Vagina (tissue), 2 donors: ENCODE results near the gene OSBP2. TPM values are rescaled to one million over a fixed set of nuclear protein-coding genes. Genes with fewer than 3 reads are reported as not detected.

Source experiments
- DNase-seq, 2 donors: peaks; one replicate each; pipeline ENCODE4 v3.0.0-alpha.2; 2017; ENCODE audit errors: extremely low spot score in 2 of 2
- H3K27ac ChIP-seq: fragments of 200-600 bp; sonication (generic); one replicate; pipeline ENCODE4 v1.5.1; 2019
- H3K27me3 ChIP-seq: fragments of 200-600 bp; sonication (generic); one replicate; pipeline ENCODE4 v1.5.1; 2019
- H3K36me3 ChIP-seq, 2 donors: fragments of 200-600 bp; sonication (generic); one replicate each; pipeline ENCODE4 v1.5.1; 2017 to 2019
- H3K4me1 ChIP-seq: fragments of 200-600 bp; sonication (generic); one replicate; pipeline ENCODE4 v1.5.1; 2019
- H3K4me3 ChIP-seq, 2 donors: fragments of 200-600 bp; sonication (generic); 1 replicate in 1 of 2; 2 replicates in 1 of 2; pipeline ENCODE4 v1.5.1; 2016 to 2019
- H3K9me3 ChIP-seq: fragments of 200-600 bp; sonication (generic); one replicate; pipeline ENCODE4 v1.5.1; 2019
- POLR2A ChIP-seq, 2 donors: fragments of 450-650 bp; IDR thresholded peaks; one replicate each; pipeline ENCODE4 v1.6.1; 2017; ENCODE audit warnings: antibody characterized with exemption in 2 of 2, mild to moderate bottlenecking in 2 of 2, moderate library complexity in 2 of 2
- POLR2AphosphoS5 ChIP-seq, 2 donors: sonication (generic); formaldehyde crosslinking; IDR thresholded peaks; one replicate each; pipeline ENCODE4 v1.9.0; 2017; ENCODE audit warnings: antibody characterized with exemption in 2 of 2, mild to moderate bottlenecking in 2 of 2, low read depth in 1 of 2; ENCODE audit not compliant: insufficient read depth in 1 of 2
- intact Hi-C: fragments of 100-400 bp; cut with DNase I; formaldehyde crosslinking; loops from one replicate; pipeline ENCODE4 v1.15.1; 2023
- total RNA-seq: library from RNA; depleted of rRNA; stranded (reverse); fragments of >200 nt; gene quantifications from one replicate; pipeline ENCODE4 v1.2.3, GENCODE V29; 2016
- TF ChIP-seq, protein P1 (sequence below), 3 experiments: fragments of 450-650 bp in 2 of 3; fragments of 200-600 bp in 1 of 3; sonication (generic) in 1 of 3; IDR thresholded peaks; one replicate each; pipeline ENCODE4 v1.5.1; 2017 to 2019; ENCODE audit warnings: antibody characterized with exemption in 3 of 3, mild to moderate bottlenecking in 2 of 3, moderate library complexity in 2 of 3

Gene OSBP2
- total RNA-seq, 1 donor from 2014 or later, result 3.7 TPM

DNA sequence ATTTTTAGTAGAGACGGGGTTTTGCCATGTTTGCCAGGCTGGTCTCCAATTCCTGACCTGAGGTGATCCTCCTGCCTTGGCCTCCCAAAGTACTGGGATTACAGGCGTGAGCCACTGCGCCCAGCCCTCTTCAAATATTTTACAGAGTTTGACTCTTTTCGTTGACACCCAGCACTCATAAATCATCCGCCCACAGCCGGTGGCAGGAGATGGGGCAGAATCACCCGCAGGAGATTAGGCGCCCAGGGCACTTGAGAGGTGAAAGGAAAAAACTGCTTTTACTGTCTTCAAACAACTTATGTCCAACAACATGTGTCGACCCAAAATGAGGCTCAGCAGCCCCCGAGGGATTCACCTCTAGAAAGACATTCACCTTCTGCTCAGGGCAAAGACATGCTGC is 56.9 kb downstream of the OSBP2 start:
- TF ChIP-seq POLR2A (IDR thresholded peaks at IDR 0.05) (no peak), POLR2AphosphoS5 (IDR thresholded peaks at IDR 0.05; ENCODE audit: insufficient read depth in 1 of 2, low read depth in 1 of 2) (no peak)
- TF ChIP-seq, protein P1, sequence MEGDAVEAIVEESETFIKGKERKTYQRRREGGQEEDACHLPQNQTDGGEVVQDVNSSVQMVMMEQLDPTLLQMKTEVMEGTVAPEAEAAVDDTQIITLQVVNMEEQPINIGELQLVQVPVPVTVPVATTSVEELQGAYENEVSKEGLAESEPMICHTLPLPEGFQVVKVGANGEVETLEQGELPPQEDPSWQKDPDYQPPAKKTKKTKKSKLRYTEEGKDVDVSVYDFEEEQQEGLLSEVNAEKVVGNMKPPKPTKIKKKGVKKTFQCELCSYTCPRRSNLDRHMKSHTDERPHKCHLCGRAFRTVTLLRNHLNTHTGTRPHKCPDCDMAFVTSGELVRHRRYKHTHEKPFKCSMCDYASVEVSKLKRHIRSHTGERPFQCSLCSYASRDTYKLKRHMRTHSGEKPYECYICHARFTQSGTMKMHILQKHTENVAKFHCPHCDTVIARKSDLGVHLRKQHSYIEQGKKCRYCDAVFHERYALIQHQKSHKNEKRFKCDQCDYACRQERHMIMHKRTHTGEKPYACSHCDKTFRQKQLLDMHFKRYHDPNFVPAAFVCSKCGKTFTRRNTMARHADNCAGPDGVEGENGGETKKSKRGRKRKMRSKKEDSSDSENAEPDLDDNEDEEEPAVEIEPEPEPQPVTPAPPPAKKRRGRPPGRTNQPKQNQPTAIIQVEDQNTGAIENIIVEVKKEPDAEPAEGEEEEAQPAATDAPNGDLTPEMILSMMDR (IDR thresholded peaks at IDR 0.05), result no peak
- no peak overlapping the region for H3K27ac ChIP-seq
- no peaks in the 10 kb centered on the region for H3K4me1 ChIP-seq
- DNase-seq, result no peak
- H3K4me3 ChIP-seq, result no peak overlapping the region
- H3K27me3 ChIP-seq, result no peaks in the 10 kb centered on the region
- H3K36me3 ChIP-seq, result no peaks in the 10 kb centered on the region
- H3K9me3 ChIP-seq, result no peaks in the 10 kb centered on the region
- intact Hi-C loops, result loop anchor here (10.0 kb wide), 1 partner anchor 117 kb away; the partner anchor contains the start of gene SLC35E4

DNA sequence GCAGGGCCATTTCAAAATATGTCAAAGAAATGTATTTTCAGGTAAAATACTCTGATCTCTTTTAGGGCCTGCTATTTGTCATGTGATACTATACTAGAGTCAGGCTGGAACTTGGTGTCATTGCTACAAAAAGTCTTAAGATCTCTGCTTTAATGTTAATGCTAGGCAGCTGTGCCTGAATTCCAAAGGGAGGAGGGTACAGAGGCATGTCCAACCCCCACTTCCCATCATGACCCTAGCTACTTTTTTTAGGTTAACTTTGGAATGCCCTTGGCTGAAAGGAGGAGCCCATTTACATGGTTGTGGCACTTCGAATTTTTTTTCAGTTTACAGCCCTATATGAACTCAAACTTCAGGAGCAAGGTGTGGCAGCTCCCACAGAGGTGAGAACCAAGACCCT is 58.1 kb downstream of the OSBP2 start:
- intact Hi-C loops, result loop anchor here (10.0 kb wide), 1 partner anchor 118 kb away; the partner anchor contains the start of gene SLC35E4
- H3K27ac ChIP-seq, result no peak overlapping the region
- TF ChIP-seq, protein P1 (IDR thresholded peaks at IDR 0.05), result no peak
- no peak for TF ChIP-seq POLR2A (IDR thresholded peaks at IDR 0.05)
- TF ChIP-seq POLR2AphosphoS5 (IDR thresholded peaks at IDR 0.05; ENCODE audit: insufficient read depth in 1 of 2, low read depth in 1 of 2), result no peak

DNA sequence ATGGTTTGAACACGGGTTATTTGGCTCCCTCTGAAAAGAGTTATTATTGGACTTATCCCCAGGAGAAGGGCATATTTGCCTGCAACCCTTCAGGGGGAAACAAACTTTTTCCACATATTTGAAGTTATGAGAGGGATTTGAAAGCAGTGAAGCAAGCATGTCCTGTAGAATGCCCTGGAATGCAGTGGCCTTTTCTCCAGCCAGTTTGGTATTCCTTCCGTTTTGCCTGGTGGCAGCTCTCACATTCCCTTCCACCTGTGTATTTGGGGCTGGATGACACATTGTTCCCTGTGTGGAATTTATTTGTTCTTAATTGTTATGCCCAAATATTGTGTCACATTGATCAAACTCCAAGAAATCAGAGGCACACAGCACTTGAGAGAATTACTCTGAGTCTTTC is 59.0 kb downstream of the OSBP2 start:
- intact Hi-C loops, result loop anchor here (10.0 kb wide), 1 partner anchor 119 kb away; the partner anchor contains the start of gene SLC35E4
- H3K36me3 ChIP-seq, result no peaks in the 10 kb centered on the region
- no peaks in the 10 kb centered on the region for H3K4me1 ChIP-seq
- no peak overlapping the region for H3K4me3 ChIP-seq
- no peak for DNase-seq
- TF ChIP-seq POLR2A (IDR thresholded peaks at IDR 0.05) (no peak), POLR2AphosphoS5 (IDR thresholded peaks at IDR 0.05; ENCODE audit: insufficient read depth in 1 of 2, low read depth in 1 of 2) (no peak)
- TF ChIP-seq, protein P1 (IDR thresholded peaks at IDR 0.05), result no peak
- H3K27ac ChIP-seq, result no peak overlapping the region
- H3K9me3 ChIP-seq, result no peaks in the 10 kb centered on the region
- no peaks in the 10 kb centered on the region for H3K27me3 ChIP-seq

More for the DNA sequence above, 58.1 kb downstream of the OSBP2 start:
- no peaks in the 10 kb centered on the region for H3K9me3 ChIP-seq
- H3K36me3 ChIP-seq, result no peaks in the 10 kb centered on the region
- no peak overlapping the region for H3K4me3 ChIP-seq
- no peak for DNase-seq
- H3K27me3 ChIP-seq, result no peaks in the 10 kb centered on the region
- no peaks in the 10 kb centered on the region for H3K4me1 ChIP-seq

DNA sequence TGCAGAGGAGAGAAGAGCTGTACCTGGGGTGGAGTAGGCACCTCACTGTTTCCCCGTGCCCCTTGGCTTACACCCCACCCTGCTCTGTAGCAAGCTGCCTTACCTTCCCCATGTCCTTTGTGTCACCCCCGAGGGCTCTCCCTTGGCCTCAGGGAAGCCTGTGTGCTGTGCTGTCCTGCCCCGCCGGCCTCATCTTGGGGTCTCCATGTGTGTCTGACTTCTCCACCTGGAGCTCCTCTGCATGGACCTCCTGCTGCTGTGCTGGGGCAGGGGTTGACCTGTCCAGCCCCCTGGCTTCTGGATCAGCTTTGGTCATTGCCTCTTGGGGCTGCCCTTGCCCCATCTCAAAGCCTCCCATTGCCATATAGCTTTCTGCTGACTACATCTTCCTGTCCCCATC is 59.8 kb downstream of the OSBP2 start:
- no peaks in the 10 kb centered on the region for H3K9me3 ChIP-seq
- no peak overlapping the region for H3K4me3 ChIP-seq
- H3K4me1 ChIP-seq, result no peaks in the 10 kb centered on the region
- DNase-seq, result no peak
- H3K27me3 ChIP-seq, result no peaks in the 10 kb centered on the region
- TF ChIP-seq, protein P1 (IDR thresholded peaks at IDR 0.05), result no peak
- TF ChIP-seq POLR2AphosphoS5 (IDR thresholded peaks at IDR 0.05; ENCODE audit: insufficient read depth in 1 of 2, low read depth in 1 of 2), result no peak
- no peak for TF ChIP-seq POLR2A (IDR thresholded peaks at IDR 0.05)
- H3K27ac ChIP-seq, result no peak overlapping the region
- no peaks in the 10 kb centered on the region for H3K36me3 ChIP-seq
- intact Hi-C loops, result loop anchor here (10.0 kb wide), 1 partner anchor 120 kb away; the partner anchor contains the start of gene SLC35E4

DNA sequence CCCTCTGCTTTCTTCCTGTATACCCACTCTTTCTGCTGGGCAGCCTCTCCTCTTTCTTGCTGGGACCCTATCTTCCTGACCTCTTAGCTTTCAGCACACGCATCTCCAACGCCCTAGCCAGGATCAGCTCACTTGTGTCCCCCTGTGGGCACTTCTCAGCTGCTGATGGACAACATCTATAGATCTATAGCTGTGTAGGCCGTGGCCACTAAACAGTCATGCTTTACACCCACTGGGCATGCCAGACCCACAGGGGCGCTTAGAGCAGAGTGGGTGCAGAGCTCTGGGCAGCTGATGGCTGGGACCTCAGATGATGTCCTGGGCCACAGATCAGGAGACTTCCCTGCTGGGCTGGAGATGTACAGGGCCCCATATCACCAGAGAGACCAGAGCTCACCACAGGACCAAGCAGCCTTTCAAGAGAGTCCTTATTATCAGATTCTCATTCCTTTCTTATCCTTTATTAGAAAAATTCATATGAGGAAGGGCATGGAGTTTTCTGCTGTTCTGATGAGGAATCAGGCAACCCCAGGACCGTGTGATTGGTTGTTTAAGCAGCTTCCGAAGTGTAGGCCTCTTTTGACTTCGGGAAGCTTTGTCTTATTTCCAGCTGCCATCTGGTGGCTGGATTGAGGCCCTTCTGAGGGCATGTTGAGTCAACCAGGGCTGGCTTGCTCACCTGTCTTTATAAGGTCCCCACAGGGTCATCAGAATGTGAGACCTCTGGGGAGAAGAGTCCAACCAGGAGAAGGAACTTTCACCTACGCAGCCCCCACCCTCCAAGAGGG is 60.5 kb downstream of the OSBP2 start:
- H3K9me3 ChIP-seq, result no peaks in the 10 kb centered on the region
- intact Hi-C loops, result loop anchor here (10.0 kb wide), 1 partner anchor 120 kb away; the partner anchor contains the start of gene SLC35E4
- H3K27me3 ChIP-seq, result no peaks in the 10 kb centered on the region
- H3K36me3 ChIP-seq, result no peaks in the 10 kb centered on the region
- DNase-seq, result no peak
- TF ChIP-seq, protein P1 (IDR thresholded peaks at IDR 0.05), result peak; percentile 35 to 45 (median 44)
- TF ChIP-seq POLR2AphosphoS5 (IDR thresholded peaks at IDR 0.05; ENCODE audit: insufficient read depth in 1 of 2, low read depth in 1 of 2), result peak in 1 of 2 donors; percentile 24
- no peak for TF ChIP-seq POLR2A (IDR thresholded peaks at IDR 0.05)
- no peak overlapping the region for H3K27ac ChIP-seq
- no peak overlapping the region for H3K4me3 ChIP-seq
- H3K4me1 ChIP-seq, result no peaks in the 10 kb centered on the region
